Activated T-cell treated with anti-CD3 and anti-CD28 coated beads for 1 hour (primary cell): ENCODE results near the gene PMEL.
"Not testable (repeated sequence)": the region's sequence is repeated elsewhere in the genome, so short reads cannot be mapped to it uniquely, and the experiment has no call there.

ENCODE experiments used
- DNase-seq: peaks from one replicate; pipeline ENCODE4 v3.0.0-alpha.2; 2020; ENCODE audit warnings: low read depth

PMEL gene

DNA sequence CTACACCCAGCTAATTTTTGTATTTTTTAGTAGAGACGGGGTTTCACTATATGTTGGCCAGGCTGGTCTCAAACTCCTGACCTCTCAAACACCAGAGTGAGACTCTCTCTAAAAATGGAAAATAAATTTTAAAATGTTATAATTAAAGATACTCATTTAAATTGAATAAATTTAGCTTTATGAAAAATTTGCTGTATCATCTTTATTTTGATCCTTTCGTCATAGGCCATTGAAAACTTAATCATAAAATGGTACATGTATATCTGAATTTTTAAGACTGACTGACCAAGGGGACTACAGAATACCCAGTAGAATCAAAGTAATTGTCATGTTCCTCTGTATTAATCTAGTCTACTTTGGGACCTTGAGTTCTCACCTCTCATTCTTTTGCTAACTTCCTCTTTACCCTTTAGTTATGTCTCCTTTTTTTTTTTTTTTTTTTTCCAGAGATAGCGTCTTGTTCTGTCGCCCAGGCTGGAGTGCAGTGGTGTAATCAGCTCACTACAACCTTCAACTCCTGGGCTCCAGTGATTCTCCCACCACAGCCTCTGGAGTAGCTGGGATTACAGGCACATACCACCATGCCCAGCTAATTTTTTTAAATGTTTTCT, 17.5 kb upstream of the PMEL start:
- DNase-seq, result no peak

DNA sequence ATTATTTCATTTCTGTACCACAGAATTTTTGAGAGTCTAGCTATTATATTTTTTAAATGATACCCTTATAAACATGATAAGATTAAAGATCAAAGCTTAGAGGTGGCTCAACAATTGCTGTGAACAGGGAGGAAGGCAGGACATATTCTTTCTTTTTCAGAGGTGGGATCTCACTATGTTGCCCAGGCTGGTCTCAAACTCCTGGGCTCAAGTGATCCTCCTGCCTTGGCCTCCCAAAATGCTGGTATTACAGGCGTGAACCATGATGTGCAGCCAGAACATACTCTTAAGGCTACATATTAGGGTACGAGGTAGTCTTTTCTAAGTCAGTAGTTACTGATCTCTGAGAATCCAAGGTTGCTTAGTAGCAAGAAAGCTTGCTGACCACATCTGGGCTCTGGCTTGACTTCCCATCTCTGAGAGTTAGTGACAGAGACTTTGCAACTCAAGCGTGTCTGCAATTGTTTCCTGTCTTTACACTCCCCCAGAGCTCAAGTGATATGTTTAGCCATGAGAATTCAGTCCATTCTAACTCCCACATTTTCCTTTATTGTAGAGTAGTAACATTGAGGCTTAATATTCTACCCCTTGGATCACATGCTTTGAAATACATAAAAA, 16.6 kb upstream of the PMEL start:
- DNase-seq, result no peak

DNA sequence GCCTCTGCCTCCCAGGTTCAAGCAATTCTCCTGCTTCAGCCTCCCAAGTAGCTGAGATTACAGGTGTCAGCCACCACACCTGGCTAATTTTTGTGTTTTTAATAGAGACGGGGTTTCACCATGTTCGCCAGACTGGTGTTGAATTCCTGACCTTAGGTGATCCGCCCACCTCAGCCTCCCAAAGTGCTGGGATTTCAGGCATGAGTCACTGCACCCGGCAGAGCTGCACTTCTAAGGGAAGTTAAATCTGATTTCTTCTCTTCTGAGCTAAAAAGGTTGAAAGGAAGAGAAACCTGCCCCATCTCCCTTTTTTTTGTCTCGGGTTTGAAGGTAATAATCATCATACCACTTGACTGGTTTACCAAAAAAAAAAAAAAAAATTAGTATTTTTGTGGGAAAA, 16.0 kb upstream of the PMEL start:
- DNase-seq, result not testable (repeated sequence)

DNA sequence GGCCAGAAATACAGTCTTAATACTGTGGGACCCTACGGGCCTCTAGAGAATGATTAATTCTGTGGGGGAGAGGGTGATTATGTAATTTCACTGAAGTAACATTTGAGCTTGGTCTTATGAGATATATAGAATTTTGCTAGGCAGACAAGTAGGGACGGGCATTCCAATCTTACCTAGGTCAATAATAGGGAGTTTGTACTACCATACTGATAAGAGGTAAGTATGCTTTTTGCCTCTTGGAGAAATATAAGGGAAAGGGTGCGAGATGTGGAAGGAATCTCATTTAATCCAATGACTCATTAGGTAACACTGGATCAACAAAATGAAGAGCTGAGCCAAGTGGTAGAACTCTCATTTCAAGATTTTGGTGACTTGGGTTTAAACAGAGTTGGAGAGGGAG, 13.2 kb upstream of the PMEL start:
- no peak for DNase-seq

DNA sequence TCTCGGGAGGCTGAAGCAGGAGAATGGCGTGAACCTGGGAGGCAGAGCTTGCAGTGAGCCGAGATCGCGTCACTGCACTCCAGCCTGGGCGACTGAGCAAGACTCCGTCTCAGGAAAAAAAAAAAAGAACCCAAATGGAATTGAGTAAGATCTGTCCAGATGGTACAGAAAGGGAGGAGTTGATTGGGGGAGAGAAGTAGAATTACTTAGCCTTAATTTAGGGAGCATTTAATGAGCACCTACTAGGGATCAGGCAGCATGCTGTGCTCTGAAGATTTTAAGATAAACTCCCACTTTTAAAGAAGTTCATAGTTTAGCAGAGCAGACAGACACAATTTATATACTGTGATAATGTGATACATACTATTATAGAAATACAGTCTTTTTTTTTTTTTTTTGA, 12.6 kb upstream of the PMEL start:
- DNase-seq, result no peak

DNA sequence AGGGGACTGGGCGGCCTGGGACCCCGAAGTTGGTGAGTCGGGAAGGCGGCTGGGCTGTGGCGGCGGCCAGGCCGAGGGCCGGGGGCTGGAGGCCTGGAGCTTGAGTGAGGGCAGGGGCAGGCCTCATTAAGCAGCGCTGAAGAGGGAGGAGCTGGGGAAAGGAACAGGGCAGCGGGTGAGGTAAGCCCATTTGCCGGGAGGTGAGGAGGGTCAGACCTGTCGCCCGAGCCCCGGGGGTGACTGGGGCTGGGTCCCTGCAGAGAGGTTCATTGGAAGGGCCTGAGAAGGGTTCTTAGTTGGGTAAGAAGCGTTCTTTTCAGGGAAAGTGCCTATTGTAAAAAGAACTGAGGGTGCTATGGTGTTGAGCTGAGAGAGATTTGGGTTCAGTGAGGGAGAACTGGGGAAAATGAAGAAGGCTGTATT, 8.5 kb upstream of the PMEL start:
- DNase-seq, result no peak

DNA sequence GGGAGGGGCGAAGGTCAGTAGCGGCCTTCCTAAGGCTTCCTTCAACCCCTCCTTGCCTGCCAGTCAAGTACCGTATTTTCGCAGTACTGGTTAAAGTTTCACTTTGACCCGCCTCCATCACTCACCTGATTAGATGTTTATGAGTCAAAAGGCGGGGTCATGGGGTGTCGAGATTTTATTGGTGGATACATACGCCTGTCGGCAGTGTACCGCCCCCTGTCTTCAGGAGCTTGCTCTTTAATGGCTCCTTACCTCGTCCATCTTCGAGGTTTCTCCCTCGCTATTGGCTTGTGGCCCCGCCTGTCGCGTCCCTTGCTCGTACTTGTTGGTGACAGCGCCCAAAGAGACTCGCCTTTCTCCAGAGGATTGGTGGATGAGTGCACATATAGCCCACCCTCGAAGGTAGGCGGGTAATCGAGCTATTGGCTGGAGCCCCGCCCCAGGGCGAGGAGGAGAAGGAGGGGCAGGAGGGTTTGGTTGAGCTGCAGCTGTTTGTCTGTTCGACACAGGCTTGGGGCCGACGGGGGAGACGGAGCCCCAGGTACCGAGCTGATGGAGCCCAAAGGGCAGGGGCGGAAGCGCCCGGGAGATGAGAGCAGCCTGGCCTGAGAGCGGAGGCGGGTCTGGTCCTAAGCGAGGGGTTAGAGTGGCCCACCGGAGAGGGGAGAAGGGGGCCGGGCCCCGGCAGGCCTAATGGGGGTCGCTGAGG, 7.9 kb upstream of the PMEL start, which contains the start of gene RAB5B:
RAB5B (plus strand) TSS at position 480 of the 709 bp plus-strand sequence. CDS start 12,883 bp downstream, outside the sequence.
- DNase-seq, result peak; percentile 92

DNA sequence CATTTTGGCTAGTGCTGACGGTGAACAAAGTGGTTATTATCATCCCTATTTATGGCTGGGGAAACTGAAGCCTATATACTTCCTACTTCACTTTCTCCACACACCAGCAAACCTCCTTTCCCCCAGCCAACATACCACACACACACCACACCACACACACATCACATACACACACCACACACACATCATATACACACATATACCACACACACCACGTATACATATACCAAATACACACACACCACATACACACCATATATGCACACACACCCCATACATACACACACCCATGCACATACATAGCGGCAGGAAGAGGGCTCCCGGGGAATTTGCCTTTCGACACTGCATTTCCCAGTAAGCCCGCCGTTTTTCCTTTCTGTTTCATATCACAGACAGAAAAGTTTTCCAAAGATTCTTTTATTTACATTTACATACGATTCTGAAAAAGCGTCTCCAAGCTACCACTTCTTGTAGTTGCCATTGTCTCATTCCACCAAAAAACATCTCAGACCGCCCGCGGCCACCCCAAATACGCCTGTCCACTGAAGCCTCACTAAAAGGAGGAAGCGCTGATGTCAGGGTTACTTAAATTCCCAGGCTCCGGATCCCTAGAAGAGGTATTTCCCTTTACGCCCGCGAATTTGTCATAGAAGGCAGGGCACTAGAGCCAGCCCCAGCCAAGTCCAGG, 7.2 kb upstream of the PMEL start:
- DNase-seq, result no peak

DNA sequence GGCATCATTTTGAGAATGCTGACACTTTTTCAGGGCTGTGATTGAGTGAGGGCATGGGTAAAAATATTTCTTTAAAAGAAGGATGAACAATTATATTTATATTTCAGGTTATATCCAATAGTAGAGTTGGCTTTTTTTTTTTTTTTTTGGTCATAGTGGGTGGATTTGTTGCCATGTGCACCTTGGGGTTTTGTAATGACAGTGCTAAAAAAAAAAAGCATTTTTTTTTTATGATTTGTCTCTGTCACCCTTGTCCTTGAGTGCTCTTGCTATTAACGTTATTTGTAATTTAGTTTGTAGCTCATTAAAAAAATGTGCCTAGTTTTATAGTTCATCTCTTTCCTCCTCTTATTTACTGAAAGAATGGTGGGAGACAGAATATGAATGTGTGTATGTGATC, 6.6 kb upstream of the PMEL start:
- no peak for DNase-seq

DNA sequence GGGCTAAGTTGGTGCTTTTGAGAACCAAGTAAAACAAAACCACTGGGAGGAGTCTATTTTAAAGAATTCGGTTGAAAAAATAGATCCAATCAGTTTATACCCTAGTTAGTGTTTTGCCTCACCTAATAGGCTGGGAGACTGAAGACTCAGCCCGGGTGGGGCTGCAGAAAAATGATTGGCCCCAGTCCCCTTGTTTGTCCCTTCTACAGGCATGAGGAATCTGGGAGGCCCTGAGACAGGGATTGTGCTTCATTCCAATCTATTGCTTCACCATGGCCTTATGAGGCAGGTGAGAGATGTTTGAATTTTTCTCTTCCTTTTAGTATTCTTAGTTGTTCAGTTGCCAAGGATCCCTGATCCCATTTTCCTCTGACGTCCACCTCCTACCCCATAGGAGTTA, 6.2 kb upstream of the PMEL start:
- DNase-seq, result no peak

DNA sequence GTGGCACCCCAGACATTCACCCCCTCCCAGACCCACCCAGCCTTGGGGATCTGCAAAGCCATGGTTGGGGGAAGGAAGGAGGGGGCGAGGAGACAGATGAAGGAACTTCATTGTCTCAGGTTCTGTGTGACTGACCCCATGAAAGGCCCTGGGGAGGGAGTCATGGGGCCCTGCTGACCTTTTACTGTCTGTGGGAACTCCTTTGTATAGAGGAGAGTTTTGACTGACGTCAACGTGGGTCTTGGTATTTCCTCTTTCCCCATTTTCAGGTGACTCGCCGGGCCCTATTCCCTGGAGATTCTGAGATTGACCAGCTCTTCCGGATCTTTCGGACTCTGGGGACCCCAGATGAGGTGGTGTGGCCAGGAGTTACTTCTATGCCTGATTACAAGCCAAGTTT, 4.9 kb upstream of the PMEL start:
- DNase-seq, result no peak

DNA sequence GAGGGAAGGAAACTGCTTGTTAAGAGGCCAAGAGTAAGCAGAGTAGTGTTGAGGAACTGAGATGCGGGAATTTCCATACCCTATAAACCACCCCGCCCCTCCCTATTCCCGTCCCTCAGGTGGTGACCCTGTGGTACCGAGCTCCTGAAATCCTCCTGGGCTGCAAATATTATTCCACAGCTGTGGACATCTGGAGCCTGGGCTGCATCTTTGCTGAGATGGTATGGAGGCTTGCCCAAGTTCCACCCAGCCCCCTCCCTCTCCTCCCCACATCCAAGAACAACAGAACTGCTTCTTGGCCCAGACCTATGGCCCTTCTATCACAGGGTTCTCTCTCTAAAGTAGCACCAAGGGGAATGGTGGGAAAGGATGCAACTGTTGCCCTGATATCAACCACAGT, 3.5 kb upstream of the PMEL start:
- no peak for DNase-seq

DNA sequence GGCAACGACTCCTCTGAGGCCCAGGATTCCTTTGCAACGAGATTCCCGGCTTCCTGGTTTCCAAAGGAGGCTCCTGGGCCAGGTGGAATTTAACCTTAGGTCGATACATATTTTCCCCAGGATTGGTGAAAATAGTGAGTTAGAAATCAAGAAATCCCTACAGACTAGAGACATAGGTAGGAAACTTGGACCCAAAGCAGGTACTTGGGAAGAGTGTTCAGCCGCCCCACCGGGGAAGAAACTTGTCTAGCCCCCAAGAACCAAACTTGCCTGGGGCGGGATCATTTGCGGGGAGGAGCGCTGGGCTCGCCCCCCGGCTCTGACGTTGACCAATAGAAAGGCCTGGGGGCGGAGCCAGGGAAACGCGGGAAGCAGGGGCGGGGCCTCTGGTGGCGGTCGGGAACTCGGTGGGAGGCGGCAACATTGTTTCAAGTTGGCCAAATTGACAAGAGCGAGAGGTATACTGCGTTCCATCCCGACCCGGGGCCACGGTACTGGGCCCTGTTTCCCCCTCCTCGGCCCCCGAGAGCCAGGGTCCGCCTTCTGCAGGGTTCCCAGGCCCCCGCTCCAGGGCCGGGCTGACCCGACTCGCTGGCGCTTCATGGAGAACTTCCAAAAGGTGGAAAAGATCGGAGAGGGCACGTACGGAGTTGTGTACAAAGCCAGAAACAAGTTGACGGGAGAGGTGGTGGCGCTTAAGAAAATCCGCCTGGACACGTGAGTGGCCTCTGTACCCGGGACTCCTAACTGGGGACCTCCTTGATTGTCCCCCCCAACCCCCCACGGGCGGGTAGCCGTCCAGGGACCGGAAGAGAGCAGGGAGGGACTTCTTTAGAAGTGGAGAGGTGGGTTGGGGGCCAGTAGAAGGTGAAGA, 803 bp upstream of the PMEL start, which contains the start of gene CDK2:
CDK2 (plus strand) TSS at position 423 of the 874 bp plus-strand sequence; CDS start at position 602, 179 bp downstream.
- DNase-seq, result peak; percentile 88

DNA sequence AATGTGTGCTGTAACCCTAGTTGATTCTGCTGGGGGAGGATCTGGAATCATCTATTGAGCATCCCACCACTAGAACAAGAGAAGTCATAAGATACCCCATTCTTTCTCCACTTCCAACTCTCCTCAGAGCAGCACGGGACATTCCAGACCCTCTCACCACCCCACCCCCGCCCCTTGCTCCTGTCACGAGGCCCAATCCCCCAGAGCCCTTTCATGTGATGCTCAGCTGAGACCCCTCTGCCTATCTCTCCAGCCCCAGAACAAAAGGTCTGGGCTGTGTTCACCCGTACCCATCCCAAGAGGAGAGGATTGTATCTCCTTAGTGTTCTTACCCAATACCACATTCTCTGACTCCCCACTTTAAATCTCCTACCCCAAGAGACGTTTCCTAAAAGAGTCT, 602 bp downstream of the PMEL start:
- DNase-seq, result no peak

DNA sequence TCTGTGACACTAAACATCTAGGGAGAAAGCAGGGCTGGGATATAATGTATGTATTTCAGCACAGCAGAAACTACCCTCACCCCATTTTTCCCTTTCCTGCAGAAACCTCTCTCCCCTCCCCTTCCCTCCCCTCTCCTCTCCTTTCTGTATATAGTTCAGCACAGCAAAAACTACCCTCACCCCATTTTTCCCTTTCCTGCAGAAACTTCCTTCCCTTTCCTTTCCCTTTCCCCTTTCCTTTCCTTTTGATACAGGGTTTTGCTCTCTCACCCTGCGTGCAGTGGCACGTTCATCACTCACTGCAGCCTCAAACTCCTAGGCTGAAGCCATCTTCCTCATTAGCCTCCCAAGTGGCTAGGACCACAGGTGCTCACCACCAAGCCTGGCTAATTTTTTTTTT, 2.1 kb downstream of the PMEL start:
- DNase-seq, result no peak

DNA sequence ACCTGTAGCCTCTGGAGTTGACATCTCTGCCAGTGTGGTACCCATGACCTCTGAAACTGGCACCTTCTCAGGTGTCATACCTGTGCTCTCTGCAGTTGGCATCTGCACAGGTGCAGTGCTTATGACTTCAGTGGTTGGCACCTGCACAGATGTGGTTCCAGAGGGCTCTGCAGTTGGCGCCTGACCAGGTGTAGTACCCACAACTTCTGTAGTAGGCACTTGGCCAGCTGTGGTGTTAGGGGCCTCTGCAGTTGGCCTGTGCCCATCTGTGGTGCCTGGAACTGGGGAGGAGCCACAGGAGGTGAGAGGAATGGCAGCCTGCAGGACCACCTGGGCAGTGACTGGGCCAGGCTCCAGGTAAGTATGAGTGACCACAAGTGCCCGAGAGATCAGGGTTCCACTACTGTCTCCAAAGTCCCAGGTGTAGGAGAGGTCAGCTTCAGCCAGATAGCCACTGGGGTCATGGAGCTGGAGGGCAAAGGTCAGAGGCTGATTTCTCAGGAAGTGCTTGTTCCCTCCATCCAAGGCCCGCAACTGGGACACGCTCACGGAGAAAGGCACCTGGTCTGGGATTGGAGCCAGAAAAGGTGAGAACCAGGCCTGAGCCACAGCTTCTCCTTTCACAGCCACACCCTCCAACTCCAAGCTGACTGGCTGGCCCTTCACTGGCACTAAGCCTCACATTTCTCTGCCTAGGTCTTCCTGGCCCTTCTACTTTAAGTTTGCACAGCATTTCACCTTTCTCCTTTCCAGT, 8.6 kb downstream of the PMEL start:
- DNase-seq, result no peak

DNA sequence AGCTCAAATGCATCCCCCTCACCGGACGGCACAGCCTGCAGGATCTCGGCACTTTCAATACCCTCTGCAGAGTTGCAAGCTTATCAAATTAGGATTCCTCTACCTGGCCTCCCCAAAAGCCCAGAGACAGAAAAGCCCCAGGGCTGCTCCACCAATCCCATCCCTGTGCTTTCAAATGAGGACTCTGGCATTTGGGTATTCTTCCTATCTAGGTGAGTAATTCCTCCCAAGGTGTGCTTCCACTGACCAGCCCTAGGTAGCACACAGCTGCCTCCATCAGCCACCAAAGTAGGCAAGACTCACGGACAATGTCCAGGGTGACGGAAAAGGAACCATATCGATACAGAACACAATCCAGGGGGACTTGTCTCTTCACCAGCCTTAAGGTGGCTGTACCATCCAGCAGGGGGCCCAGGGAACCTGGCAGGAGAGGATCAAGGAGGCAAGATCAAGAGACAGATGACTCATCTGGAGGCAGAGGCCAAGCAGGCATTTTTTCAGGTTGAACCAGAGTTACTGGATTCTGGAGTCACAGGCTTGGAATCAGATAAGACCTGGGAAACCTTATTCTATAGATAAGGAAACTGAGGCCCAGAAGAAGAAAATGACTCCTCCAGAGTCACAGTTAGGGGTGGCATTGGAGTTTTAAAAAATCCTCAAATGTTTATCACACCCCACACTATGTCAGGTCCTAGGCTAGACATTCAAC, 9.9 kb downstream of the PMEL start:
- peak; percentile 47 for DNase-seq

DNA sequence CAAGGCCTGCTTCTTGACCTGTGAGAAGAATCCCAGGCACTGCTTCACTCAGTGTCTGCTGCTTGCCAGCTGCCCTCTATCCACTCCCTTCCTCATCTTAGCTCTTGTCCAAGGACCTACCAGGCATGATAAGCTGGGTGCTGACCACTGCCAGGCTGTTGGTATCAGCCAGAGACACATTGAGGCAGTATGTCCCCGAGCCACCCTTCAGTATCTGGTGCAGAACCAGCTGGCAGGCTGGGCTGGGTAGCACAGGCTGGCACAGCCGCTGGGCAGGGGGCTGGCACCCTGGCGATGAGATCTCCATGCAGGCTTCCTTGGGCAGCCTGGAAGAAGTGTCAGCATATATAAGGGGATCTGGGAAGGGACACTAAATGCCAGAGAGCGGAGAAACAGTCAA, 10.5 kb downstream of the PMEL start:
- no peak for DNase-seq

DNA sequence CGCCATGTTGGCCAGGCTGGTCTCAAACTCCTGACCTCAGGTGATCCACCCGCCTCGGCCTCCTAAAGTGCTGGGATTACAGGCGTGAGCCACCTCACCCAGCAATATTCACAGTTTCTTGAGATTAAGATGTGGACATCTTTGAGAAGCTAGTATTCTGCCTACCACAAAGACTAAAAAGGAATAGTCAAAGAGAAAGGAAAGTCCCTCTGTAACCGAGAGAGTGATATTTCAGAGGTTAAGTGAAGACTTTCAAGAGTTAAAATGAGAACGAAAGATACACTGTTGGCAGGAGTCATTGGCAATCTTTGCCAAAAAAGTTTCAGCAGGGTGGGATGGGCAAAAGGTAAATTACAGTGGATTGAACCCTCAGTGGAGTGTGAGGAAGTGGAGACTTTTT, 19.3 kb downstream of the PMEL start:
- DNase-seq, result no peak

DNA sequence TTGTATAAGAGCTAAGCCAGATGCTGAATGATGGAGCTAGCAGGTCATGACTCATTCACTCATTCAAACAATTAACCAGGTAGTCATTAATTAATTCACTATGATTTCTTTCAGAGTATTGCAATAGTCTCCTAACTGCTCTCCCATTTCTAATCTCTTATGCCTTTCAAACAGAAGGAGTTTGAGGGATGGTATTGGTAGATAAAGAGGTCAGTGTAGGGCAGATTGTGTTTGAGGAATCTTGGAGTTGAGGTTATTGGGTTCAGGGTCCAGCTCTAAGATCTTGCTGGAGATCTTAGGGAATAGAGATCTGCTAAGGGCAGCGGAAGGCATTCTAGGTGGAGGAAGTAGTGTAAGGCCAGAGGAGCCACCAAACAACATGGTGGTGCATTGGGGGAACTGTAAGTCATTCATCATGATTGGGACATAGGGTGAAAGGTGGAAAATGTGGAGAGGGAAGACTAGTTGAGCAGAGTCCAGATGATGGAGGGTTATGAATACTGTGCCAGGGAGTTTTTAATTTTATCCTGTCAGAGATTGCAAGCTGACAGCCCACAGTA, 23.2 kb downstream of the PMEL start:
- no peak for DNase-seq
